GM12874 (cell line): ENCODE results near the gene STAT3.
A peak's percentile ranks its signal among the peaks of the same experiment; 100 is the strongest.

Experiments used
- TF ChIP-seq, protein P1 (sequence below): IDR thresholded peaks from 2 replicates; pipeline ENCODE4 v1.5.1; 2011; ENCODE audit warnings: low read depth, mild to moderate bottlenecking, control low read depth, low read length, moderate library complexity; ENCODE audit not compliant: insufficient read depth

STAT3 gene

DNA sequence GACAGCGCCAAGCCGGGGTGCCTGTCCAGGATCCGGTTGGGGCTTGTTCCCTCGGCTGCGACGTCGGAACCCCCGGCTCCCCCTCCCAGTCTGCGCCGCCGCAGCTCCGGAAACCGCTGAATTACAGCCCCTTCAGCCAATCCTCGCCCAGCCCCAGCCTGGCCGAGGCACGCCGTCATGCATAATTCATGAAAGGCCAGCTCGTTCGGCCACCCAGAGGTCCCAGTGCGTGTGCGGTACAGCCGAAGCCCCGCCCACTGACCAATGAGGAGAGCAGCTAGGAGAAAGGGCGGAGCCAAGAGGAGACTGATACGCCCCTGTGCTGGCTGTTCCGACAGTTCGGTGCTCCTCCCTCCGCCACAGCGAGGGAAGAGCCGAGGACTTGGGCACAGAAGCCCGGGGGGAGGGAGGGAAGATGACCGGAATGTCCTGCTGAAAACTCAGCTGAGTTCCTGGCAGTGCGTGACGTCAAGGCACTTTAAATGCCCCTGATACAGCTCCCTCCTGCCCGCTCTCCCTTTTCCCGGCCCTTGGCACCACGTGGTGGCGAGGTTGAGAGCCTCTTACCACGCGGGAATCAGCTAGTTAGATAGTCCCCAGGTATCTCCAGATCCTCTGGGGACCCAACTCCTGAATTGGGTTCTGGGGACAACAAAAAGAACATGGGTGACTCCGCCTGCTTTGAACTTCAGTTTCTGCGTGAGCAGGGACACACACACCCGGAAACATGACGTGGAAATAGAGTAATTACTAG is at the start of gene STAT3:
TSS of gene STAT3 (minus strand) at position 62 of the 754 bp plus-strand sequence. CDS start 39,926 bp downstream, outside the sequence.
- TF ChIP-seq, protein P1, sequence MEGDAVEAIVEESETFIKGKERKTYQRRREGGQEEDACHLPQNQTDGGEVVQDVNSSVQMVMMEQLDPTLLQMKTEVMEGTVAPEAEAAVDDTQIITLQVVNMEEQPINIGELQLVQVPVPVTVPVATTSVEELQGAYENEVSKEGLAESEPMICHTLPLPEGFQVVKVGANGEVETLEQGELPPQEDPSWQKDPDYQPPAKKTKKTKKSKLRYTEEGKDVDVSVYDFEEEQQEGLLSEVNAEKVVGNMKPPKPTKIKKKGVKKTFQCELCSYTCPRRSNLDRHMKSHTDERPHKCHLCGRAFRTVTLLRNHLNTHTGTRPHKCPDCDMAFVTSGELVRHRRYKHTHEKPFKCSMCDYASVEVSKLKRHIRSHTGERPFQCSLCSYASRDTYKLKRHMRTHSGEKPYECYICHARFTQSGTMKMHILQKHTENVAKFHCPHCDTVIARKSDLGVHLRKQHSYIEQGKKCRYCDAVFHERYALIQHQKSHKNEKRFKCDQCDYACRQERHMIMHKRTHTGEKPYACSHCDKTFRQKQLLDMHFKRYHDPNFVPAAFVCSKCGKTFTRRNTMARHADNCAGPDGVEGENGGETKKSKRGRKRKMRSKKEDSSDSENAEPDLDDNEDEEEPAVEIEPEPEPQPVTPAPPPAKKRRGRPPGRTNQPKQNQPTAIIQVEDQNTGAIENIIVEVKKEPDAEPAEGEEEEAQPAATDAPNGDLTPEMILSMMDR = no peak

DNA sequence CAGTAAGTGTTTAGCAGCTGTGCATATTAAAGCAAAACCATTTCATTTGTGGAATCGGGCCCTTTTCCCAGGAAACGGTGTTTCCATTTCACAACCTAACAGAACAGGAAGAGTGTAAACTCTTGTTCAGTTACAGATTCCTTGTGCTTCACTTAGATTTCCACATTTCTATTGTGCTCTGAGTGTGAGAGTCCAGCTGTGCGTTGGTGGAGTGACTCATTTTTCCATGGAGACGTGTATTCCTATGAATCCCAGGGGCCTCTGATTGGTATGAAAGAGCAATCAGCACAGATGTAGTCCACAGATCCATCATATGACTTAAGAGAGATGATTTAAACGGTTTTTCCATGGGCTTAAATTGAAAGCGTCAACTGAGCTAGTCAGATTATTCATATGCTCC is 48.1 kb upstream of the STAT3 start:
- TF ChIP-seq, protein P1 = no peak

DNA sequence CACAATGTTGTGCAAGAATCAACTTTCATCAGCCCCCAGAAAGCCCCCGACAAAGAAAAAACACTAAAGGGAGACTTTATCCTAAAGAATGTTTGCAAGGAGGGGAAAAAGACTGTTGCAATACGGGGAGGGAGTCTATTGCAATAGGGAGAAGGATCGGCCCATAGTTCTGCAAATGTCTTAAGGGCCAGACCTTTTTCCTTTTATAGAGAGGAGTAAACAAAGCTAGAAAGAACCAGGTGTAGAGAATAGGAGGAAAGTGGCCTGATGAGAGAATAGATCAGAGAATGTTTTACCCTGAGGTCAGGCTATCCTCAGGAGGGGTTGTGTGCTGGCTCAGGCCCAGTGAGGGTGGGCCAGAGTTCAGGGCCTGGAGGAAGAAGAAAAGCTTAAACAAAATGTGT is 43.5 kb upstream of the STAT3 start:
- TF ChIP-seq, protein P1 = no peak

DNA sequence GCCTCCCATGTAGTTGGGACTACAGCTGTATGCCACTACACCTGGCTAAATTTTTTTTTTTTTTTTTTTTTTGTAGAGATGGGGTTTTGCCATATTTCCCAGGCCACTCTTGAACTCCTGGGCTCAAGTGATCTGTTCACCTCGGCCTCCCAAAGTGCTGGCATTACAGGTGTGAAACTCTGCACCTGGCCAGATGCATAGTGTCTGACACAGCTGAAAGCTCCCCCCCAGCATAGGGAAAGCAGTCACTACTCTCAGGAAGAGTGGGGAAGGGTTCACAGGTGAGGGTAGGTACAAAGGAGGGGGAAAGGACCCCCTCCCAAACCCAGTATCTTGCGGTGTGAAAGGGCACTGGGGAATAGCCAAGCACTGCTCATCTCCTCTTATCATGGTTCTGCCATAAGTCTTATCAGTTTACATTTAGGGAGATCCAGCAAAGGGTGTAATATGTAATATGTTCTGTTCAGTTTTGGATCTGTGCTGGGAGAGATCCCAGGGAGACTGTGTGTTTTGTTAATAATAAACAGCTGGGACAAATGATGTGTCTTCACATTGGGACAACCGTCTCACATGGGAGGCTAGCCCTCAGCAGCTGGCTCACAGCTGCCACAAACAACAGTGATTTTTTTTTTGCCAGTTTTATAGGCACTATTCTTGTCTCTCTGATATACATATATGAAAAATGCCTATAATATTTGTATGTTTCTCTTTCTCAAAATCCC is 41.6 kb upstream of the STAT3 start:
- TF ChIP-seq, protein P1 = no peak

DNA sequence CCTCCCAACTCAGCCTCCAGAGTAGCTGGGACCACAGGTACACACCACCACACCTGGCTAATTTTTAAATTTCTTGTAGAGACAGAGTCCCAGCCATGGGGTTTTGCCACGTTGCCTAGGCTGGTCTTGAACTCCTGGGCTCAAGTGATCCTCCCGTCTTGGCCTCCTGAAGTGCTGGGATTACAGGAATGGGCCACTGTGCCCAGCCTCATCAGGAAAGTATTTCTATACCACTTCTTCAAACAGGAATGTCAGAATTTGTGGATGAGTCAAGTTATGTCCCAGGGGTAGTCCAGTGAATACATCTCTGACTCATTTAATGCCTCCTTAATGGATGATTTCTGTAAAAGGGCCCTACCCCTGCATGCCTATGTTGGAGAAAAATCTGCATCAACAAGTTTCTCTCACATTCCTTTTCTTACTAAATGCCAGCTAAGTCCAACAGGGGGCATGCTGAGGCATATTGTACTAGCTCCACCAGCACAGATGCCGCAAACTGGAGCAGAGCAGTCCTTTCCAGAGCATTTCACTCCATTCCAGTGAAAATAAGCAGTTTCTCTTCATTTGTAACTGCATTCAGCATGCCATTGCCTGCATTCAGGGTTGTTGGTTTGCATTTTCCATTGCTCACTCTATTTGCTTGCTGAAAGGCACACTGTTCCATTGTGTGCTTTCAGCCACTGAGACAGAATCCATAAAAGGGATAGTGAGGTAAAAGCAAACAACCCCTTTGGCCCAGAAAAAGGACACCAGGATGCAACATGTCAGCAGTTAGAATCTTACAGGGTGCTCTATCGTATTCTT is 40.1 kb upstream of the STAT3 start:
- TF ChIP-seq, protein P1 = peak; percentile 69

DNA sequence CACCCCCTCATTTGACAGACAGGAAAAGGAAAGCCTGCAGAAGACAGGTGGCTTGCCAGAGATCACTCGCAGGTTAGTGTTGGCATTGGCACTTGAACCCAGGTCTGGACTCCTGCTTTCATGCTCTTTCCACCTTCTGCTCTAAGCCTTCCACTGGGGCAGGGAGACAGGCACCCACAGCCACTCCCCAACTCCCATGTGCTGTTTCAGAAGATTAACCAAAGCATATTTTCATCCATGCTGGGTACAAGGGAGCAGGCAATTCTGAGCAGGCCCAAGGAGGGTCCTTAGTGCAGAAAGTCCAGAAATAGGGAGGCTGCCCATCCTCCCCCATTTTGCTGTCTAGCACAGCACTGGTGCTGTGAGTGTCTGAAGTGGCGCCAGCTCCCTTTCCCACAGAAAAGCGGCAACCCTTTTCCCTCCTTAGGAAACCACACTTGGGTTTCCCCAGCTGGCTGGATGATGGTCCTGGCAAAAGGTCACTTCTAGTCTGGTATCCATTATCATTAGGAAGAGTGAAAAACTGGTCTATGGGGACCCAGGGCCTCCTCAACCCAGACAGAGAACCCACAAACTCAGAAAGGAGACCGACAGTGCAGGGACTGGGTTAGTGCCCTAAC is 36.9 kb upstream of the STAT3 start:
- TF ChIP-seq, protein P1 = no peak

DNA sequence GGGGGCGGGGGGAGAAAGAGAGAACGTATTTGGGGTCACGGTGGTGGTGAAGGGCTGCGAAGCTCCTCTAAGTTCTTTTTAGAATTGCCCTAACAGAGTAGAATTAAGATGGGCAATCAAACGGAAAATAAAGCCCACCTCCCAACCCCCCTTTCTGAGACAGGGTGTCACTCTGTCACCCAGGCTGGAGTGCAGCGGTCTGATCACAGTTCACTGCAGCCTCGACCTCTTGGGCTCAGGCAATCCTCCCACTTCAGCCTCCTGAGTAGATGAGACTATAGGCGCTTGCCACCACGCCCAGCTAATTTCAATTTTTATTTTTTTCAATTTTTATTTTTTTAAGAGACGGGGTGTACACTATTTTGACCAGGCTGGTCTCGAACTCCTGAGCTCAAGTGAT is 35.5 kb upstream of the STAT3 start:
- TF ChIP-seq, protein P1 = no peak
